IMR-90 (cell line): ENCODE data around the gene NHLRC3. TPM values are rescaled to one million over a fixed set of nuclear protein-coding genes. Genes with fewer than 3 reads are reported as not detected.

Source experiments
- ATAC-seq: fragments of 200-7000 bp; cut with Tn5 transposase; 2 replicates; pipeline ENCODE4 v1.9.1; 2020; ENCODE audit warnings: low read depth, mild to moderate bottlenecking, moderate library complexity
- BruUV-seq: library from RNA; stranded (reverse); fragments of 400-500 nt; replicated peaks from 2 replicates; lab custom pipeline; 2021; lab: Mats Ljungman, UMichigan
- CTCF ChIA-PET: fragments of 300-600 bp; formaldehyde crosslinking; extraction: SDS; loops from one replicate; lab custom pipeline; 2021; ENCODE audit warnings: antibody characterized with exemption; lab: Yijun Ruan, JAX
- POLR2A ChIA-PET: fragments of 300-600 bp; sonication (Branson Sonifier 250); formaldehyde crosslinking; loops from one replicate; lab custom pipeline; 2022; ENCODE audit warnings: antibody characterized with exemption; ENCODE audit not compliant: unreplicated experiment; lab: Charles Lee
- DNase-seq: peaks from one replicate; pipeline ENCODE4 v3.0.0; 2013
- H2AFZ ChIP-seq: replicated peaks from 2 replicates; pipeline ENCODE3; 2013; ENCODE audit warnings: low read length, mild to moderate bottlenecking; ENCODE audit not compliant: poor library complexity
- H2AK5ac ChIP-seq: 2 replicates; pipeline ENCODE4 v1.6.1; 2013; ENCODE audit warnings: low read depth, low read length, inconsistent platforms
- H2AK9ac ChIP-seq: replicated peaks from 2 replicates; pipeline ENCODE3; 2013; ENCODE audit warnings: mild to moderate bottlenecking, low read depth, low read length, moderate library complexity; ENCODE audit not compliant: poor library complexity
- H2BK120ac ChIP-seq: 2 replicates; pipeline ENCODE4 v1.6.1; 2013; ENCODE audit warnings: low read depth, low read length, inconsistent platforms
- H2BK15ac ChIP-seq: 3 replicates; pipeline ENCODE4 v1.6.1; 2013; ENCODE audit warnings: low read depth, low read length, inconsistent platforms
- H2BK20ac ChIP-seq: 2 replicates; pipeline ENCODE4 v1.6.1; 2013; ENCODE audit warnings: low read depth, mild to moderate bottlenecking, inconsistent platforms, low read length, moderate library complexity
- H2BK5ac ChIP-seq: 2 replicates; pipeline ENCODE4 v1.6.1; 2013; ENCODE audit warnings: mild to moderate bottlenecking, low read depth, low read length, inconsistent platforms; ENCODE audit not compliant: poor library complexity, severe bottlenecking
- H3K14ac ChIP-seq: replicated peaks from 2 replicates; pipeline ENCODE4 v1.6.1; 2013; ENCODE audit warnings: low read depth, low read length, inconsistent platforms
- H3K18ac ChIP-seq: 2 replicates; pipeline ENCODE4 v1.6.1; 2013; ENCODE audit warnings: low read depth, low read length, control low read depth
- H3K23ac ChIP-seq: 2 replicates; pipeline ENCODE4 v1.6.1; 2013; ENCODE audit warnings: low read depth, low read length, inconsistent platforms
- H3K27ac ChIP-seq: 2 replicates; pipeline ENCODE4 v1.5.1; 2013; ENCODE audit warnings: mild to moderate bottlenecking, control low read depth, low read length; ENCODE audit not compliant: insufficient read depth
- H3K27me3 ChIP-seq: 2 replicates; pipeline ENCODE4 v1.6.1; 2013; ENCODE audit warnings: low read length; ENCODE audit not compliant: control insufficient read depth, insufficient read depth
- H3K36me3 ChIP-seq: 2 replicates; pipeline ENCODE4 v1.6.1; 2013; ENCODE audit warnings: low read length, mixed read lengths; ENCODE audit not compliant: control insufficient read depth, insufficient read depth
- H3K4ac ChIP-seq: 2 replicates; pipeline ENCODE4 v1.6.1; 2013; ENCODE audit warnings: low read depth, low read length, inconsistent platforms
- H3K4me1 ChIP-seq: 2 replicates; pipeline ENCODE4 v1.6.1; 2013; ENCODE audit warnings: low read length, mixed read lengths; ENCODE audit not compliant: control insufficient read depth, insufficient read depth
- H3K4me2 ChIP-seq: 2 replicates; pipeline ENCODE4 v1.6.1; 2013; ENCODE audit warnings: low read depth, mild to moderate bottlenecking, control low read depth, low read length, moderate library complexity
- H3K4me3 ChIP-seq: 2 replicates; pipeline ENCODE4 v1.5.1; 2013; ENCODE audit warnings: low read depth, mild to moderate bottlenecking, control low read depth, low read length, moderate library complexity; ENCODE audit not compliant: insufficient read depth
- H3K56ac ChIP-seq: 2 replicates; pipeline ENCODE4 v1.6.1; 2013; ENCODE audit warnings: low read length, inconsistent platforms; ENCODE audit not compliant: insufficient read depth; ENCODE audit errors: extremely low read depth
- H3K79me1 ChIP-seq, 2 experiments: 2 replicates each; pipeline ENCODE4 v1.6.1; 2013; ENCODE audit warnings: low read length in 2 of 2, inconsistent platforms in 1 of 2, low read depth in 1 of 2
- H3K9ac ChIP-seq: 2 replicates; pipeline ENCODE4 v1.6.1; 2013; ENCODE audit warnings: low read depth, low read length, control low read depth
- H3K9me1 ChIP-seq: 2 replicates; pipeline ENCODE4 v1.6.1; 2013; ENCODE audit warnings: low read length, inconsistent platforms; ENCODE audit not compliant: insufficient read depth
- H3K9me3 ChIP-seq: 2 replicates; pipeline ENCODE4 v1.6.1; 2013; ENCODE audit warnings: low read length; ENCODE audit not compliant: control insufficient read depth, insufficient read depth
- H4K20me1 ChIP-seq: 2 replicates; pipeline ENCODE4 v1.6.1; 2013; ENCODE audit warnings: low read length, inconsistent platforms; ENCODE audit not compliant: insufficient read depth
- H4K5ac ChIP-seq: 2 replicates; pipeline ENCODE4 v1.6.1; 2013; ENCODE audit warnings: mild to moderate bottlenecking, low read depth, low read length, control low read depth
- H4K8ac ChIP-seq, 2 experiments: 2 replicates each; pipeline ENCODE4 v1.6.1; 2013; ENCODE audit warnings: low read depth in 2 of 2, low read length in 2 of 2, control low read depth in 1 of 2, inconsistent platforms in 1 of 2
- H4K91ac ChIP-seq: 2 replicates; pipeline ENCODE4 v1.6.1; 2013; ENCODE audit warnings: low read depth, low read length, inconsistent platforms; ENCODE audit not compliant: insufficient read depth
- BHLHE40 ChIP-seq: fragments of 150-350 bp; IDR thresholded peaks from 2 replicates; pipeline ENCODE4 v1.6.1; 2016; ENCODE audit warnings: mild to moderate bottlenecking, low read depth, low read length
- CEBPB ChIP-seq: IDR thresholded peaks from 2 replicates; pipeline ENCODE4 v1.6.1; 2012; ENCODE audit warnings: low read depth, low read length, improper control_type of control experiment
- NFE2L2 ChIP-seq: fragments of 150-350 bp; IDR thresholded peaks from 2 replicates; pipeline ENCODE4 v1.6.1; 2016; ENCODE audit warnings: low read depth, mild to moderate bottlenecking, low read length
- RAD21 ChIP-seq: IDR thresholded peaks from 2 replicates; pipeline ENCODE4 v1.6.1; 2012; ENCODE audit warnings: low read length, improper control_type of control experiment
- RCOR1 ChIP-seq: IDR thresholded peaks from 2 replicates; pipeline ENCODE4 v1.6.1; 2012; ENCODE audit warnings: mild to moderate bottlenecking, low read length, improper control_type of control experiment; ENCODE audit not compliant: insufficient replicate concordance
- dilution Hi-C: fragments of 300-500 bp; cut with HindIII; formaldehyde crosslinking; loops from one replicate; pipeline ENCODE4 v1.14.3; 2018; ENCODE audit warnings: low sequenced_read_pairs; ENCODE audit not compliant: unreplicated experiment
- in situ Hi-C: fragments of 300-500 bp; cut with MboI; formaldehyde crosslinking; loops from 3 replicates; pipeline ENCODE4 v1.14.3; 2019; ENCODE audit warnings: low sequenced_read_pairs, inconsistent platforms, mixed read lengths
- intact Hi-C: fragments of 100-400 bp; cut with micrococcal nuclease; formaldehyde crosslinking; loops from 2 replicates; pipeline ENCODE4 v1.10.0; 2022
- polyA plus RNA-seq, 3 experiments: library from polyadenylated mRNA; depleted of rRNA; stranded (reverse); fragments of >200 nt; gene quantifications; 2 replicates each; pipeline ENCODE4 v1.2.3, GENCODE V29; 2012; ENCODE audit warnings: low replicate concordance in 1 of 3
- total RNA-seq: library from RNA; depleted of rRNA; stranded (reverse); fragments of >200 nt; gene quantifications from 2 replicates; pipeline ENCODE4 v1.2.3, GENCODE V29; 2012

Gene NHLRC3
- total and polyA plus RNA-seq, 2 of the 4 experiments (the other 2 are of a cell fraction): 3.0 to 4.2 TPM

- H3K79me1 ChIP-seq: no peaks in the 10 kb centered on the region
- H4K5ac ChIP-seq: no peak within 1 kb of the TSS
- no peak within 1 kb of the TSS for H3K27ac ChIP-seq
- no peak within 1 kb of the TSS for H3K14ac ChIP-seq
- no peak within 1 kb of the TSS for H3K56ac ChIP-seq
- no peak within 1 kb of the TSS for H3K18ac ChIP-seq
- no peaks in the 10 kb centered on the region for H4K20me1 ChIP-seq
- H3K9me1 ChIP-seq: no peaks in the 10 kb centered on the region
- no peak for TF ChIP-seq RAD21
- TF ChIP-seq RCOR1: no peak
- no peak for TF ChIP-seq NFE2L2
- no peak for TF ChIP-seq BHLHE40
- no peak for TF ChIP-seq CEBPB
- H3K4me2 ChIP-seq: no peak within 1 kb of the TSS
- no peak within 1 kb of the TSS for H2BK20ac ChIP-seq
- in situ Hi-C loops (no loop called here), dilution Hi-C loops (no loop called here), intact Hi-C loops (no loop called here)
- no peak within 1 kb of the TSS for H4K91ac ChIP-seq
- no peak within 1 kb of the TSS for H3K4ac ChIP-seq
- no peaks in the 10 kb centered on the region for H3K27me3 ChIP-seq
- H3K4me3 ChIP-seq: no peak within 1 kb of the TSS
- no peak within 1 kb of the TSS for H2BK15ac ChIP-seq
- H3K23ac ChIP-seq: no peak within 1 kb of the TSS
- no peak within 1 kb of the TSS for H2BK5ac ChIP-seq
- H2BK120ac ChIP-seq: no peak within 1 kb of the TSS
- no peak within 1 kb of the TSS for H3K9ac ChIP-seq
- ChIA-PET CTCF (no interaction called here), POLR2A (no interaction called here)
- H2AK5ac ChIP-seq: no peak within 1 kb of the TSS
- DNase-seq (no peak), ATAC-seq (no peak)
- H2AK9ac ChIP-seq: no peak within 1 kb of the TSS
- BruUV-seq: no TSS peak
- H2AFZ ChIP-seq: no peak within 1 kb of the TSS
- no peak within 1 kb of the TSS for H4K8ac ChIP-seq
- no peaks in the 10 kb centered on the region for H3K9me3 ChIP-seq
- H3K4me1 ChIP-seq: no peaks in the 10 kb centered on the region
- H3K36me3 ChIP-seq: no peaks in the 10 kb centered on the region
Measured at GRCh38 chr13:38990693-38991092, 47.6 kb upstream of the NHLRC3 start, which contains the start of gene STOML3. TSS of gene STOML3 (minus strand) at chr13:38990831. CDS start at chr13:38990721, 110 bp downstream.
